DOHH2 (cell line): Measurements from ENCODE around the gene GAK.

Experiments
- H3F3A ChIP-seq: fragments of 200-600 bp; sonication (generic), shearing (Covaris generic); 2 replicates; pipeline ENCODE4 v1.6.0; 2016; ENCODE audit warnings: antibody characterized with exemption, mild to moderate bottlenecking; ENCODE audit not compliant: control insufficient read depth, insufficient read depth
- H3K27ac ChIP-seq: fragments of 200-600 bp; sonication (generic); 2 replicates; pipeline ENCODE4 v1.5.1; 2014; ENCODE audit warnings: low read depth, mild to moderate bottlenecking, low read length, moderate library complexity
- H3K27me3 ChIP-seq: fragments of 200-600 bp; sonication (generic); 2 replicates; pipeline ENCODE4 v1.6.1; 2014; ENCODE audit warnings: mild to moderate bottlenecking, low read length, mixed read lengths; ENCODE audit not compliant: control insufficient read depth
- H3K36me3 ChIP-seq: fragments of 200-600 bp; sonication (generic); 2 replicates; pipeline ENCODE4 v1.6.1; 2014; ENCODE audit warnings: mild to moderate bottlenecking, low read length, moderate library complexity, mixed read lengths; ENCODE audit not compliant: control insufficient read depth
- H3K4me1 ChIP-seq: fragments of 200-600 bp; sonication (generic); 2 replicates; pipeline ENCODE4 v1.6.1; 2014; ENCODE audit warnings: mild to moderate bottlenecking, low read length, mixed read lengths; ENCODE audit not compliant: control insufficient read depth
- H3K4me2 ChIP-seq: fragments of 200-600 bp; sonication (generic); 2 replicates; pipeline ENCODE4 v1.6.0; 2014; ENCODE audit warnings: mild to moderate bottlenecking, low read length, moderate library complexity
- H3K4me3 ChIP-seq: fragments of 200-600 bp; sonication (generic); 2 replicates; pipeline ENCODE4 v1.5.1; 2014; ENCODE audit warnings: mild to moderate bottlenecking, low read length, mixed read lengths
- H3K79me2 ChIP-seq: fragments of 200-600 bp; sonication (generic); 2 replicates; pipeline ENCODE4 v1.6.1; 2014; ENCODE audit warnings: mild to moderate bottlenecking, low read length, mixed read lengths; ENCODE audit not compliant: control insufficient read depth
- H3K9me2 ChIP-seq: fragments of 200-600 bp; sonication (generic); replicated peaks from 2 replicates; pipeline ENCODE4 v1.6.1; 2014; ENCODE audit warnings: mild to moderate bottlenecking, low read length, mixed read lengths; ENCODE audit not compliant: control insufficient read depth
- H3K9me3 ChIP-seq: fragments of 200-600 bp; sonication (generic); 2 replicates; pipeline ENCODE4 v1.6.1; 2014; ENCODE audit warnings: antibody characterized with exemption, low read length, mixed read lengths; ENCODE audit not compliant: control insufficient read depth, insufficient read depth
- H4K20me1 ChIP-seq: fragments of 200-600 bp; sonication (generic); 2 replicates; pipeline ENCODE4 v1.6.0; 2014; ENCODE audit warnings: low read depth, mild to moderate bottlenecking, antibody characterized with exemption, low read length, moderate library complexity; ENCODE audit not compliant: control insufficient read depth, insufficient read depth
- CTCF ChIP-seq: fragments of 200-600 bp; sonication (generic); IDR thresholded peaks from one replicate; pipeline ENCODE4 v1.5.1; 2014; ENCODE audit warnings: antibody characterized with exemption, mild to moderate bottlenecking, low read depth, low read length; ENCODE audit not compliant: poor library complexity, severe bottlenecking
- EZH2phosphoT487 ChIP-seq: fragments of 200-600 bp; sonication (generic); IDR thresholded peaks from 2 replicates; pipeline ENCODE4 v1.6.1; 2017; ENCODE audit warnings: borderline replicate concordance, mild to moderate bottlenecking, antibody characterized with exemption, low read length, moderate library complexity, mixed read lengths

Gene GAK

GRCh38 chr4:833156-833555, 99.0 kb downstream of the GAK start:
- no peaks in the 10 kb centered on the region for H3K79me2 ChIP-seq
- peak overlapping the region; percentile 45 for H3K4me2 ChIP-seq
- no peaks in the 10 kb centered on the region for H4K20me1 ChIP-seq
- no peaks in the 10 kb centered on the region for H3K9me2 ChIP-seq
- no peaks in the 10 kb centered on the region for H3F3A ChIP-seq
- H3K4me3 ChIP-seq, result 0 out of 2 replicates have a peak overlapping the region, but pooled peaks have one; percentile 10
- no peaks in the 10 kb centered on the region; the same call in 1 of the 2 replicates for H3K27me3 ChIP-seq
- peaks cover 12% of the 10 kb centered on the region for H3K4me1 ChIP-seq
- no peak for TF ChIP-seq CTCF
- peaks cover 10% of the 10 kb centered on the region for H3K9me3 ChIP-seq
- no peaks in the 10 kb centered on the region for H3K36me3 ChIP-seq
- no peak overlapping the region for H3K27ac ChIP-seq

- Histone ChIP-seq H4K20me1 (no peaks in the 10 kb centered on the region), H3K4me2 (no peak overlapping the region), H3K36me3 (no peaks in the 10 kb centered on the region), H3K9me3 (peaks cover 8% of the 10 kb centered on the region), H3K4me3 (no peak overlapping the region), H3K9me2 (no peaks in the 10 kb centered on the region), H3F3A (no peaks in the 10 kb centered on the region), H3K79me2 (no peaks in the 10 kb centered on the region), H3K27ac (no peak overlapping the region), H3K27me3 (peaks cover 5% of the 10 kb centered on the region), H3K4me1 (peaks cover 12% of the 10 kb centered on the region)
- TF ChIP-seq CTCF, result no peak
- TF ChIP-seq EZH2phosphoT487, result no peak
These were observed 99.6 kb downstream of the GAK start for GRCh38 chr4:832536-832935.

- Histone ChIP-seq H3K4me2 (no peak overlapping the region), H3F3A (no peaks in the 10 kb centered on the region), H3K4me1 (peaks cover 12% of the 10 kb centered on the region), H3K27ac (no peak overlapping the region), H3K36me3 (no peaks in the 10 kb centered on the region), H3K79me2 (no peaks in the 10 kb centered on the region), H3K9me3 (peaks cover 8% of the 10 kb centered on the region), H3K27me3 (peaks cover 9% of the 10 kb centered on the region), H3K9me2 (no peaks in the 10 kb centered on the region), H3K4me3 (no peak overlapping the region), H4K20me1 (no peaks in the 10 kb centered on the region)
- TF ChIP-seq EZH2phosphoT487, result no peak
- no peak for TF ChIP-seq CTCF
These were observed 100.0 kb downstream of the GAK start for GRCh38 chr4:832108-832507.

GRCh38 chr4:831483-831805, 100.7 kb downstream of the GAK start:
- H3K27ac ChIP-seq, result no peak overlapping the region
- peaks cover 8% of the 10 kb centered on the region for H3K9me3 ChIP-seq
- H3K4me1 ChIP-seq, result peaks cover 12% of the 10 kb centered on the region
- no peaks in the 10 kb centered on the region for H4K20me1 ChIP-seq
- no peaks in the 10 kb centered on the region for H3F3A ChIP-seq
- H3K27me3 ChIP-seq, result peaks cover 9% of the 10 kb centered on the region
- no peaks in the 10 kb centered on the region for H3K36me3 ChIP-seq
- TF ChIP-seq EZH2phosphoT487, result no peak
- TF ChIP-seq CTCF, result no peak
- H3K9me2 ChIP-seq, result no peaks in the 10 kb centered on the region
- H3K79me2 ChIP-seq, result no peaks in the 10 kb centered on the region
- H3K4me2 ChIP-seq, result no peak overlapping the region
- no peak overlapping the region for H3K4me3 ChIP-seq
